ENCODE measurements around the gene CPLANE2.
"Not testable (repeated sequence)": the region's sequence is repeated elsewhere in the genome, so short reads cannot be mapped to it uniquely, and the experiment has no call there.

Gene CPLANE2

GRCh38 chr1:16267690-16268180 lies 30.8 kb upstream of the CPLANE2 start:
- no peak for DNase-seq (ENCODE audit: low spot score)
- no peak for TF ChIP-seq CTCF (conservative IDR thresholded peaks at IDR 0.05; ENCODE audit: low read depth)
- H3K27ac ChIP-seq = no peak overlapping the region
- ChIA-PET POLR2A (ENCODE audit: low non-redundant PET) (no interaction called here), CTCF (interaction anchor here (0.7 to 1.7 kb wide), 2 partner anchors 48 to 172 kb away, joined by 3 to 4 read pairs; no protein-coding TSS in a partner anchor)

- ChIA-PET POLR2A (ENCODE audit: low non-redundant PET) (no interaction called here), CTCF (interaction anchor here (0.6 to 0.7 kb wide), 2 partner anchors 10 to 993 kb away, joined by 3 to 5 read pairs; no protein-coding TSS in a partner anchor)
- no peak for DNase-seq (ENCODE audit: low spot score)
- no peak for TF ChIP-seq CTCF (conservative IDR thresholded peaks at IDR 0.05; ENCODE audit: low read depth)
- H3K27ac ChIP-seq = no peak overlapping the region
Observed at GRCh38 chr1:16266411-16267118, 29.6 kb upstream of the CPLANE2 start.

GRCh38 chr1:16262067-16262466 lies 25.1 kb upstream of the CPLANE2 start:
- no peak for DNase-seq (ENCODE audit: low spot score)
- ChIA-PET POLR2A (ENCODE audit: low non-redundant PET) (no interaction called here), CTCF (no interaction called here)
- no peak overlapping the region for H3K27ac ChIP-seq
- no peak for TF ChIP-seq CTCF (conservative IDR thresholded peaks at IDR 0.05; ENCODE audit: low read depth)

GRCh38 chr1:16260814-16261213 lies 23.8 kb upstream of the CPLANE2 start:
- DNase-seq (ENCODE audit: low spot score) = no peak
- H3K27ac ChIP-seq = no peak overlapping the region
- TF ChIP-seq CTCF (conservative IDR thresholded peaks at IDR 0.05; ENCODE audit: low read depth) = no peak
- ChIA-PET POLR2A (ENCODE audit: low non-redundant PET) (no interaction called here), CTCF (interaction anchor here (0.6 to 1.0 kb wide), 2 partner anchors 17 to 20 kb away, joined by 3 to 4 read pairs; no protein-coding TSS in a partner anchor)

GRCh38 chr1:16258591-16259135 lies 21.7 kb upstream of the CPLANE2 start:
- ChIA-PET CTCF (interaction anchor here (0.6 to 1.1 kb wide), 2 partner anchors 14 to 105 kb away, joined by 3 read pairs; no protein-coding TSS in a partner anchor), POLR2A (ENCODE audit: low non-redundant PET) (no interaction called here)
- no peak overlapping the region for H3K27ac ChIP-seq
- TF ChIP-seq CTCF (conservative IDR thresholded peaks at IDR 0.05; ENCODE audit: low read depth) = no peak
- DNase-seq (ENCODE audit: low spot score) = no peak

- H3K27ac ChIP-seq = no peak overlapping the region
- ChIA-PET POLR2A (ENCODE audit: low non-redundant PET) (no interaction called here), CTCF (interaction anchor here (1.1 kb wide), 1 partner anchor 106 kb away, joined by 3 read pairs; no protein-coding TSS in a partner anchor)
- TF ChIP-seq CTCF (conservative IDR thresholded peaks at IDR 0.05; ENCODE audit: low read depth) = no peak
- no peak for DNase-seq (ENCODE audit: low spot score)
Observed at GRCh38 chr1:16257968-16258367, 21.0 kb upstream of the CPLANE2 start.

GRCh38 chr1:16257556-16257955 lies 20.6 kb upstream of the CPLANE2 start:
- POLR2A ChIA-PET (ENCODE audit: low non-redundant PET); CTCF ChIA-PET; H3K27ac ChIP-seq; DNase-seq (ENCODE audit: low spot score): not testable (repeated sequence)
